PC-3 (cell line): ENCODE results near the gene MXD1. TPM values are rescaled to one million over a fixed set of nuclear protein-coding genes. Genes with fewer than 3 reads are reported as not detected.

ENCODE experiments used
- ATAC-seq: fragments of 200-7000 bp; cut with Tn5 transposase; 2 replicates; pipeline ENCODE4 v1.9.1; 2020; ENCODE audit warnings: mild to moderate bottlenecking, moderate library complexity
- BruUV-seq: library from RNA; stranded (reverse); fragments of 400-500 nt; replicated peaks from 2 replicates; lab custom pipeline; 2021; lab: Mats Ljungman, UMichigan
- CTCF ChIA-PET: fragments of 300-600 bp; sonication (Branson Sonifier 250); formaldehyde crosslinking; loops from one replicate; lab custom pipeline; 2022; ENCODE audit warnings: antibody characterized with exemption; lab: Charles Lee
- POLR2A ChIA-PET: fragments of 300-600 bp; sonication (Branson Sonifier 250); formaldehyde crosslinking; loops from one replicate; lab custom pipeline; 2022; ENCODE audit warnings: antibody characterized with exemption; ENCODE audit not compliant: unreplicated experiment; lab: Charles Lee
- DNase-seq: peaks from one replicate; pipeline ENCODE4 v3.0.0-alpha.2; 2015
- H2AFZ ChIP-seq: fragments of 300-600 bp; sonication (generic); 2 replicates; pipeline ENCODE4 v1.6.0; 2016; ENCODE audit warnings: antibody characterized with exemption, low read length
- H3F3A ChIP-seq: fragments of 300-600 bp; sonication (generic); one replicate; pipeline ENCODE4 v1.6.0; 2017; ENCODE audit warnings: antibody characterized with exemption, low read length, control low read depth, mild to moderate bottlenecking; ENCODE audit not compliant: unreplicated experiment
- H3K27ac ChIP-seq: fragments of 300-600 bp; sonication (generic); 2 replicates; pipeline ENCODE4 v1.5.1; 2016; ENCODE audit warnings: mild to moderate bottlenecking, low read length
- H3K27me3 ChIP-seq: fragments of 300-600 bp; sonication (generic); 2 replicates; pipeline ENCODE4 v1.6.1; 2016; ENCODE audit warnings: low read length, mixed read lengths
- H3K36me3 ChIP-seq: fragments of 300-600 bp; sonication (generic); 2 replicates; pipeline ENCODE4 v1.6.1; 2016; ENCODE audit warnings: low read depth, mixed run types, low read length, mixed read lengths
- H3K4me1 ChIP-seq: fragments of 300-600 bp; sonication (generic); 2 replicates; pipeline ENCODE4 v1.5.1; 2016; ENCODE audit warnings: low read length; ENCODE audit not compliant: insufficient read depth
- H3K4me2 ChIP-seq: fragments of 300-600 bp; sonication (generic); 2 replicates; pipeline ENCODE4 v1.6.0; 2016; ENCODE audit warnings: low read length
- H3K4me3 ChIP-seq: fragments of 300-600 bp; sonication (generic); 2 replicates; pipeline ENCODE4 v1.5.1; 2016; ENCODE audit warnings: mild to moderate bottlenecking, low read length, mixed read lengths
- H3K79me2 ChIP-seq: fragments of 300-600 bp; sonication (generic); 2 replicates; pipeline ENCODE4 v1.6.1; 2017; ENCODE audit warnings: low read length, mixed read lengths
- H3K9ac ChIP-seq: fragments of 300-600 bp; sonication (generic); 2 replicates; pipeline ENCODE4 v1.6.0; 2016; ENCODE audit warnings: mild to moderate bottlenecking, low read length
- H3K9me2 ChIP-seq: fragments of 300-600 bp; sonication (generic); replicated peaks from 2 replicates; pipeline ENCODE4 v1.6.1; 2016; ENCODE audit warnings: mixed run types, low read length, mixed read lengths
- H3K9me3 ChIP-seq: fragments of 300-600 bp; sonication (generic); 2 replicates; pipeline ENCODE4 v1.6.1; 2016; ENCODE audit warnings: low read length, mixed read lengths
- H4K20me1 ChIP-seq: fragments of 300-600 bp; sonication (generic); 2 replicates; pipeline ENCODE4 v1.6.1; 2016; ENCODE audit warnings: low read length, mixed read lengths
- EZH2 ChIP-seq: fragments of 300-600 bp; sonication (generic); IDR thresholded peaks from one replicate; pipeline ENCODE4 v1.6.1; 2017; ENCODE audit warnings: antibody characterized with exemption, mild to moderate bottlenecking, low read length; ENCODE audit not compliant: unreplicated experiment
- EZH2phosphoT487 ChIP-seq: fragments of 300-600 bp; sonication (generic); IDR thresholded peaks from 2 replicates; pipeline ENCODE4 v1.6.1; 2018; ENCODE audit warnings: mild to moderate bottlenecking, antibody characterized with exemption, low read length, borderline replicate concordance
- intact Hi-C: fragments of 100-400 bp; cut with micrococcal nuclease; formaldehyde crosslinking; loops from 2 replicates; pipeline ENCODE4 v1.9.0; 2023
- total RNA-seq: library from RNA; depleted of rRNA; stranded (reverse); fragments of >200 nt; gene quantifications from 2 replicates; pipeline ENCODE4 v1.2.3, GENCODE V29; 2014
- TF ChIP-seq, protein P1 (sequence below): fragments of 300-600 bp; sonication (generic); conservative IDR thresholded peaks from 2 replicates; pipeline ENCODE4 v1.5.1; 2017; ENCODE audit warnings: antibody characterized with exemption, low read depth, mild to moderate bottlenecking, low read length

The MXD1 gene
- total RNA-seq, 1 experiment from 2014 or later: 6.8 TPM

DNA sequence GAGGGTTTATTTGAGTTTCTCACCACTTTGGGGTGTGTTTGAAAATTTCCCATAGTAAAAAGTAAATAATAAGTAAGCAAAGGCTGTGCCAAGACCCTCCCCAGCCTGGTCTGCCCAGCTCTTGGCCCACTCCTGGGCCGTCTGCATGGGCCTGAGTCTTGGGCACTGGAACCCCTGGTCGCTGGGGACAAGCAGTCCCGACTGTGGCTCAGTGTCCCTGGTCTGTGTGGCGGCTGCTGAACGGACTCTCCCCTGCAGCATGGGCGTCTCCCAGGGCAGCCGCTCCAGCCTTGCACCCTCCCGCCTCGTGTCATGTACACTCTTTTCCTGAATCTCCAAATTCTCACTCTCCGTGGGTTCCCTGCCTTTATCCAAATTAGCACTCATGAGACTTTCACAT, 53.7 kb downstream of the MXD1 start:
- CTCF ChIA-PET: no interaction called here
- H3K4me3 ChIP-seq: no peak overlapping the region

DNA sequence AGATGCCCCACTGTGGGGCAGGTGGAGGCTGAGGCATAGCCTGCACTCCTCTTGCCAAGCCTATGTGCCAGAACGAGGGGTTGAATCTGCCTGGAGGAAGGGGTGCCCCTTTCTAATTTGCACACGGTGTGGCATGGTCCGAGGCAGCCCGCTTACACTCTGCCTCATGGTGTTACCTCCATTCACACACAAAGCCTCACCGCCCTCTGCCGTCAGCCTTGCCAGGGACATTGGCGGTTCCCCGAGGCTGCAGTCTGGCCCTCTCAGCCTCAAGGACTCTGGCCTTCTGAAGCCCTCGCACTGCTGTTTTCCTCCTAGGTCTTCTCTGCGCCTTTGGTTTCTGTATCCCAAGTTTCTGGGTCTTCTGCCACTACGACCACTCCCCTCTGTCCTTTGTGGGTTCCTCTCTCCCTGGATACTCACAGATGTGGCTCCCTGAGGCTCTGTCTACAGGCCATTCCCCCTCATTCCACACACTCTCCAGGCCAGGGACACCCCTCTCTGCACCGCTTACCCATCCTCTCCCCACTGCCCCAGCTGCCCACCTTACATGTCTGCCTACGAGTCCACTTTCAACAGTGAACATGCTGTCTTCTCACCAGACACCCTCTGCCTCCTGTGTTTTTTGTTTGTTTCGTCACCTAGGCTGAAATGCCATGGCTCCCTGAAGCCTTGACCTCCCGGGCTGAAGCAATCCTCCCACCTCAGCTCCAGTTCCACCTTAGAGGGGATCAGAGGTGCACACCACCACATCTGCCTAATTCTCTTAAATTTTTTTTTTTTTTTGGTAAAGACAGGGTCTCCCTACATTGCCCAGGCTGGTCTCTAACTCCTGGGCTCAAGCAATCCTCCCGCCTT, 54.4 kb downstream of the MXD1 start:
- Histone ChIP-seq H3K27ac (no peak overlapping the region), H3K36me3 (no peaks in the 10 kb centered on the region), H4K20me1 (no peaks in the 10 kb centered on the region), H3K4me3 (no peak overlapping the region), H3K79me2 (no peaks in the 10 kb centered on the region), H3F3A (no peaks in the 10 kb centered on the region), H2AFZ (no peak overlapping the region), H3K27me3 (no peaks in the 10 kb centered on the region), H3K9ac (no peak overlapping the region), H3K9me2 (no peaks in the 10 kb centered on the region), H3K9me3 (no peaks in the 10 kb centered on the region), H3K4me1 (peaks cover 13% of the 10 kb centered on the region), H3K4me2 (no peak overlapping the region)
- BruUV-seq: no TSS peak
- ChIA-PET POLR2A (no interaction called here), CTCF (no interaction called here)
- no peak for DNase-seq
- intact Hi-C loops: no loop called here
- no peak for ATAC-seq
- TF ChIP-seq, protein P1, sequence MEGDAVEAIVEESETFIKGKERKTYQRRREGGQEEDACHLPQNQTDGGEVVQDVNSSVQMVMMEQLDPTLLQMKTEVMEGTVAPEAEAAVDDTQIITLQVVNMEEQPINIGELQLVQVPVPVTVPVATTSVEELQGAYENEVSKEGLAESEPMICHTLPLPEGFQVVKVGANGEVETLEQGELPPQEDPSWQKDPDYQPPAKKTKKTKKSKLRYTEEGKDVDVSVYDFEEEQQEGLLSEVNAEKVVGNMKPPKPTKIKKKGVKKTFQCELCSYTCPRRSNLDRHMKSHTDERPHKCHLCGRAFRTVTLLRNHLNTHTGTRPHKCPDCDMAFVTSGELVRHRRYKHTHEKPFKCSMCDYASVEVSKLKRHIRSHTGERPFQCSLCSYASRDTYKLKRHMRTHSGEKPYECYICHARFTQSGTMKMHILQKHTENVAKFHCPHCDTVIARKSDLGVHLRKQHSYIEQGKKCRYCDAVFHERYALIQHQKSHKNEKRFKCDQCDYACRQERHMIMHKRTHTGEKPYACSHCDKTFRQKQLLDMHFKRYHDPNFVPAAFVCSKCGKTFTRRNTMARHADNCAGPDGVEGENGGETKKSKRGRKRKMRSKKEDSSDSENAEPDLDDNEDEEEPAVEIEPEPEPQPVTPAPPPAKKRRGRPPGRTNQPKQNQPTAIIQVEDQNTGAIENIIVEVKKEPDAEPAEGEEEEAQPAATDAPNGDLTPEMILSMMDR: no peak
- TF ChIP-seq EZH2: no peak
- no peak for TF ChIP-seq EZH2phosphoT487

More for the DNA sequence above, 53.7 kb downstream of the MXD1 start:
- DNase-seq: no peak
- no peaks in the 10 kb centered on the region for H3K9me2 ChIP-seq
- no peaks in the 10 kb centered on the region for H3K36me3 ChIP-seq
- H4K20me1 ChIP-seq: no peaks in the 10 kb centered on the region
- H3K9ac ChIP-seq: no peak overlapping the region
- H3K27ac ChIP-seq: no peak overlapping the region
- H3K79me2 ChIP-seq: no peaks in the 10 kb centered on the region
- TF ChIP-seq, protein P1: no peak
- TF ChIP-seq EZH2phosphoT487 (no peak), EZH2 (no peak)
- no peaks in the 10 kb centered on the region for H3F3A ChIP-seq
- intact Hi-C loops: no loop called here
- no peaks in the 10 kb centered on the region for H3K9me3 ChIP-seq
- POLR2A ChIA-PET: no interaction called here
- peaks cover 13% of the 10 kb centered on the region for H3K4me1 ChIP-seq
- no TSS peak for BruUV-seq
- no peak for ATAC-seq
- H3K4me2 ChIP-seq: no peak overlapping the region
- no peaks in the 10 kb centered on the region for H3K27me3 ChIP-seq
- H2AFZ ChIP-seq: no peak overlapping the region

DNA sequence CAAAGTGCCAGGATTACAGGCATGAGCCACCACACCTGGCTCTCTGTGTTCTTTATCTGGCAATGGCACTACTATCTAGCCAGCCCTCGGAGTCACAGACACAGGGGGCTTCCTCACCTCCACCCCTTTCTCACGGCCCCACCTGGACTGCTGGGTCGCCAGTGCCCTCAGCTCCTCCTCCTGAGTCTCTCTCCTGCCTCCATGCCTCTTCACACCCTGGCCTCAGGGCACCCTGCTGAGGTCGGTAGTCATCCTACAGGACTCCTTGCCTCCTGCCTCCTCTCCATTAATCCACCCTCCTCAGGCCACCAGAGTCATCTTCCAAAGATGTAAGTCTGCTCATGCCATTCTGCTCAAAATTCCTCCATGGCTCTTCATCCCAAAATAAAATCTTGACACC, 55.1 kb downstream of the MXD1 start:
- BruUV-seq: no TSS peak
- Histone ChIP-seq H3K9me2 (no peaks in the 10 kb centered on the region), H3K36me3 (no peaks in the 10 kb centered on the region), H3K9me3 (no peaks in the 10 kb centered on the region), H3K27me3 (no peaks in the 10 kb centered on the region), H3K79me2 (no peaks in the 10 kb centered on the region), H3K4me1 (peaks cover 13% of the 10 kb centered on the region), H3K4me2 (no peak overlapping the region), H2AFZ (no peak overlapping the region), H3K9ac (no peak overlapping the region), H3K4me3 (no peak overlapping the region), H3F3A (no peaks in the 10 kb centered on the region), H3K27ac (no peak overlapping the region), H4K20me1 (no peaks in the 10 kb centered on the region)
- CTCF ChIA-PET: no interaction called here
- no peak for DNase-seq
- TF ChIP-seq, protein P1: no peak
- TF ChIP-seq EZH2phosphoT487 (no peak), EZH2 (no peak)
- intact Hi-C loops: no loop called here
- POLR2A ChIA-PET: no interaction called here
- no peak for ATAC-seq
